ENCODE results near the gene CTSW.
A peak's percentile ranks its signal among the peaks of the same experiment; 100 is the strongest.

The CTSW gene

GRCh38 chr11:65885808-65886536, 6.3 kb downstream of the CTSW start:
- FAIRE-seq, result no peak
- DNase-seq (ENCODE audit: insufficient read length, low spot score), result no peak
- no peak for TF ChIP-seq CTCF (IDR thresholded peaks at IDR 0.05; ENCODE audit: insufficient read depth, missing control alignments)

- no peak for TF ChIP-seq CTCF (IDR thresholded peaks at IDR 0.05; ENCODE audit: insufficient read depth, missing control alignments)
- DNase-seq (ENCODE audit: insufficient read length, low spot score) (no peak), FAIRE-seq (no peak)
Observed at GRCh38 chr11:65886826-65887722, 7.4 kb downstream of the CTSW start.

- DNase-seq (ENCODE audit: insufficient read length, low spot score) (no peak), FAIRE-seq (no peak)
- no peak for TF ChIP-seq CTCF (IDR thresholded peaks at IDR 0.05; ENCODE audit: insufficient read depth, missing control alignments)
Observed at GRCh38 chr11:65887723-65888162, 8.1 kb downstream of the CTSW start.

GRCh38 chr11:65888163-65888814, 8.7 kb downstream of the CTSW start, which contains the start of gene FIBP:
TSS of gene FIBP (minus strand) at chr11:65888471. CDS start at chr11:65888418, 53 bp downstream.
- TF ChIP-seq CTCF (IDR thresholded peaks at IDR 0.05; ENCODE audit: insufficient read depth, missing control alignments), result peak; percentile 46

GRCh38 chr11:65890324-65891218, 10.9 kb downstream of the CTSW start, which contains the start of gene CCDC85B:
TSS of gene CCDC85B (plus strand) at chr11:65890673. CDS start at chr11:65890784, 111 bp downstream.
- no peak for TF ChIP-seq CTCF (IDR thresholded peaks at IDR 0.05; ENCODE audit: insufficient read depth, missing control alignments)
- DNase-seq (ENCODE audit: insufficient read length, low spot score), result peak; percentile 89
- no peak for FAIRE-seq

More at GRCh38 chr11:65888163-65888814, 8.7 kb downstream of the CTSW start, which contains the start of gene FIBP:
- DNase-seq (ENCODE audit: insufficient read length, low spot score) (peak; percentile 95), FAIRE-seq (no peak)

Data from D721Med (cell line).